WTC11 (cell line): Measurements from ENCODE around the gene MMP28.

Experiments used
- ELF4 ChIP-seq: sonication (generic); formaldehyde crosslinking; IDR thresholded peaks from 2 replicates; pipeline ENCODE4 v1.8.1; 2022; ENCODE audit warnings: low read depth, mild to moderate bottlenecking, moderate library complexity, missing genetic modification reagents
- TF ChIP-seq, protein P1 (sequence below): fragments of 200-600 bp; IDR thresholded peaks from 2 replicates; pipeline ENCODE4 v1.8.0; 2022; ENCODE audit warnings: antibody characterized with exemption
- TF ChIP-seq, protein P2 (sequence below): sonication (generic); formaldehyde crosslinking; IDR thresholded peaks from 2 replicates; pipeline ENCODE4 v1.8.0; 2022; ENCODE audit warnings: mild to moderate bottlenecking, missing genetic modification reagents
- TF ChIP-seq, protein P3 (sequence below): fragments of 250-450 bp; sonication (Bioruptor Pico); IDR thresholded peaks from 2 replicates; pipeline ENCODE4 v1.9.0; 2021; ENCODE audit warnings: mild to moderate bottlenecking, borderline replicate concordance
- TF ChIP-seq, protein P4 (sequence below): sonication (generic); formaldehyde crosslinking; IDR thresholded peaks from 2 replicates; pipeline ENCODE4 v1.8.1; 2023; ENCODE audit warnings: mild to moderate bottlenecking, missing genetic modification reagents
- TF ChIP-seq, protein P5 (sequence below): sonication (generic); formaldehyde crosslinking; IDR thresholded peaks from 2 replicates; pipeline ENCODE4 v1.8.1; 2023; ENCODE audit warnings: mild to moderate bottlenecking, missing genetic modification reagents, moderate library complexity
- TF ChIP-seq, protein P6 (sequence below): sonication (generic); formaldehyde crosslinking; IDR thresholded peaks from 2 replicates; pipeline ENCODE4 v1.8.0; 2022; ENCODE audit warnings: mild to moderate bottlenecking, missing genetic modification reagents

DNA sequence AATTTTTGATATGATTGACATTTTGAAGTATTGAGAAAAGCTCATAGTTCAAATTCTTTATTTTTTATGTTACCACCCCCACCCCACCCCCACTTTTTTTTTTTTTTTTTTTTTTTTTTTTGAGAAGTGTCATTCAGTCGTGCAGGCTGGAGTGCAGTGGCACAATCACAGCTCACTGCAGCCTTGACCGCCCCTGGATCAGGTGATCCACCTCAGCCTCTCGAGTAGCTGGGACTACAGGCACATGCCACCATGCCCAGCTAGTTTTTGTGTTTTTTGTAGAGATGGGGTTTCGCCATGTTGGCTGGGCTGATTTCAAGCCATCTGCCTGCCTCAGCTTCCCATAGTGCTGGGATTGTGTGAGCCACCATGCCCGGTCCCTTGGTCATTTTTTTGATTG, 21.3 kb upstream of the MMP28 start:
- TF ChIP-seq, protein P1, sequence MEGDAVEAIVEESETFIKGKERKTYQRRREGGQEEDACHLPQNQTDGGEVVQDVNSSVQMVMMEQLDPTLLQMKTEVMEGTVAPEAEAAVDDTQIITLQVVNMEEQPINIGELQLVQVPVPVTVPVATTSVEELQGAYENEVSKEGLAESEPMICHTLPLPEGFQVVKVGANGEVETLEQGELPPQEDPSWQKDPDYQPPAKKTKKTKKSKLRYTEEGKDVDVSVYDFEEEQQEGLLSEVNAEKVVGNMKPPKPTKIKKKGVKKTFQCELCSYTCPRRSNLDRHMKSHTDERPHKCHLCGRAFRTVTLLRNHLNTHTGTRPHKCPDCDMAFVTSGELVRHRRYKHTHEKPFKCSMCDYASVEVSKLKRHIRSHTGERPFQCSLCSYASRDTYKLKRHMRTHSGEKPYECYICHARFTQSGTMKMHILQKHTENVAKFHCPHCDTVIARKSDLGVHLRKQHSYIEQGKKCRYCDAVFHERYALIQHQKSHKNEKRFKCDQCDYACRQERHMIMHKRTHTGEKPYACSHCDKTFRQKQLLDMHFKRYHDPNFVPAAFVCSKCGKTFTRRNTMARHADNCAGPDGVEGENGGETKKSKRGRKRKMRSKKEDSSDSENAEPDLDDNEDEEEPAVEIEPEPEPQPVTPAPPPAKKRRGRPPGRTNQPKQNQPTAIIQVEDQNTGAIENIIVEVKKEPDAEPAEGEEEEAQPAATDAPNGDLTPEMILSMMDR = no peak
- TF ChIP-seq, protein P2, sequence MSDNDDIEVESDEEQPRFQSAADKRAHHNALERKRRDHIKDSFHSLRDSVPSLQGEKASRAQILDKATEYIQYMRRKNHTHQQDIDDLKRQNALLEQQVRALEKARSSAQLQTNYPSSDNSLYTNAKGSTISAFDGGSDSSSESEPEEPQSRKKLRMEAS (CRISPR knock-in tag) = no peak
- TF ChIP-seq, protein P3, sequence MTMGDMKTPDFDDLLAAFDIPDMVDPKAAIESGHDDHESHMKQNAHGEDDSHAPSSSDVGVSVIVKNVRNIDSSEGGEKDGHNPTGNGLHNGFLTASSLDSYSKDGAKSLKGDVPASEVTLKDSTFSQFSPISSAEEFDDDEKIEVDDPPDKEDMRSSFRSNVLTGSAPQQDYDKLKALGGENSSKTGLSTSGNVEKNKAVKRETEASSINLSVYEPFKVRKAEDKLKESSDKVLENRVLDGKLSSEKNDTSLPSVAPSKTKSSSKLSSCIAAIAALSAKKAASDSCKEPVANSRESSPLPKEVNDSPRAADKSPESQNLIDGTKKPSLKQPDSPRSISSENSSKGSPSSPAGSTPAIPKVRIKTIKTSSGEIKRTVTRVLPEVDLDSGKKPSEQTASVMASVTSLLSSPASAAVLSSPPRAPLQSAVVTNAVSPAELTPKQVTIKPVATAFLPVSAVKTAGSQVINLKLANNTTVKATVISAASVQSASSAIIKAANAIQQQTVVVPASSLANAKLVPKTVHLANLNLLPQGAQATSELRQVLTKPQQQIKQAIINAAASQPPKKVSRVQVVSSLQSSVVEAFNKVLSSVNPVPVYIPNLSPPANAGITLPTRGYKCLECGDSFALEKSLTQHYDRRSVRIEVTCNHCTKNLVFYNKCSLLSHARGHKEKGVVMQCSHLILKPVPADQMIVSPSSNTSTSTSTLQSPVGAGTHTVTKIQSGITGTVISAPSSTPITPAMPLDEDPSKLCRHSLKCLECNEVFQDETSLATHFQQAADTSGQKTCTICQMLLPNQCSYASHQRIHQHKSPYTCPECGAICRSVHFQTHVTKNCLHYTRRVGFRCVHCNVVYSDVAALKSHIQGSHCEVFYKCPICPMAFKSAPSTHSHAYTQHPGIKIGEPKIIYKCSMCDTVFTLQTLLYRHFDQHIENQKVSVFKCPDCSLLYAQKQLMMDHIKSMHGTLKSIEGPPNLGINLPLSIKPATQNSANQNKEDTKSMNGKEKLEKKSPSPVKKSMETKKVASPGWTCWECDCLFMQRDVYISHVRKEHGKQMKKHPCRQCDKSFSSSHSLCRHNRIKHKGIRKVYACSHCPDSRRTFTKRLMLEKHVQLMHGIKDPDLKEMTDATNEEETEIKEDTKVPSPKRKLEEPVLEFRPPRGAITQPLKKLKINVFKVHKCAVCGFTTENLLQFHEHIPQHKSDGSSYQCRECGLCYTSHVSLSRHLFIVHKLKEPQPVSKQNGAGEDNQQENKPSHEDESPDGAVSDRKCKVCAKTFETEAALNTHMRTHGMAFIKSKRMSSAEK (CRISPR knock-in tag) = no peak
- TF ChIP-seq, protein P4, sequence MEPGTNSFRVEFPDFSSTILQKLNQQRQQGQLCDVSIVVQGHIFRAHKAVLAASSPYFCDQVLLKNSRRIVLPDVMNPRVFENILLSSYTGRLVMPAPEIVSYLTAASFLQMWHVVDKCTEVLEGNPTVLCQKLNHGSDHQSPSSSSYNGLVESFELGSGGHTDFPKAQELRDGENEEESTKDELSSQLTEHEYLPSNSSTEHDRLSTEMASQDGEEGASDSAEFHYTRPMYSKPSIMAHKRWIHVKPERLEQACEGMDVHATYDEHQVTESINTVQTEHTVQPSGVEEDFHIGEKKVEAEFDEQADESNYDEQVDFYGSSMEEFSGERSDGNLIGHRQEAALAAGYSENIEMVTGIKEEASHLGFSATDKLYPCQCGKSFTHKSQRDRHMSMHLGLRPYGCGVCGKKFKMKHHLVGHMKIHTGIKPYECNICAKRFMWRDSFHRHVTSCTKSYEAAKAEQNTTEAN (CRISPR knock-in tag) = no peak
- TF ChIP-seq ELF4 (CRISPR knock-in tag) = no peak
- TF ChIP-seq, protein P5, sequence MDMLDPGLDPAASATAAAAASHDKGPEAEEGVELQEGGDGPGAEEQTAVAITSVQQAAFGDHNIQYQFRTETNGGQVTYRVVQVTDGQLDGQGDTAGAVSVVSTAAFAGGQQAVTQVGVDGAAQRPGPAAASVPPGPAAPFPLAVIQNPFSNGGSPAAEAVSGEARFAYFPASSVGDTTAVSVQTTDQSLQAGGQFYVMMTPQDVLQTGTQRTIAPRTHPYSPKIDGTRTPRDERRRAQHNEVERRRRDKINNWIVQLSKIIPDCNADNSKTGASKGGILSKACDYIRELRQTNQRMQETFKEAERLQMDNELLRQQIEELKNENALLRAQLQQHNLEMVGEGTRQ (CRISPR knock-in tag) = no peak
- TF ChIP-seq, protein P6, sequence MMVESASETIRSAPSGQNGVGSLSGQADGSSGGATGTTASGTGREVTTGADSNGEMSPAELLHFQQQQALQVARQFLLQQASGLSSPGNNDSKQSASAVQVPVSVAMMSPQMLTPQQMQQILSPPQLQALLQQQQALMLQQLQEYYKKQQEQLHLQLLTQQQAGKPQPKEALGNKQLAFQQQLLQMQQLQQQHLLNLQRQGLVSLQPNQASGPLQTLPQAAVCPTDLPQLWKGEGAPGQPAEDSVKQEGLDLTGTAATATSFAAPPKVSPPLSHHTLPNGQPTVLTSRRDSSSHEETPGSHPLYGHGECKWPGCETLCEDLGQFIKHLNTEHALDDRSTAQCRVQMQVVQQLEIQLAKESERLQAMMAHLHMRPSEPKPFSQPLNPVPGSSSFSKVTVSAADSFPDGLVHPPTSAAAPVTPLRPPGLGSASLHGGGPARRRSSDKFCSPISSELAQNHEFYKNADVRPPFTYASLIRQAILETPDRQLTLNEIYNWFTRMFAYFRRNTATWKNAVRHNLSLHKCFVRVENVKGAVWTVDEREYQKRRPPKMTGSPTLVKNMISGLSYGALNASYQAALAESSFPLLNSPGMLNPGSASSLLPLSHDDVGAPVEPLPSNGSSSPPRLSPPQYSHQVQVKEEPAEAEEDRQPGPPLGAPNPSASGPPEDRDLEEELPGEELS (CRISPR knock-in tag) = no peak
